ENCODE results near the gene SYNDIG1.

- TF ChIP-seq POLR2A (IDR thresholded peaks at IDR 0.05) (no peak), CTCF (IDR thresholded peaks at IDR 0.05 in 4 of 5, conservative IDR thresholded peaks at IDR 0.05 in 1 of 5) (no peak)
Measured at GRCh38 chr20:24702501-24703283, 233.3 kb downstream of the SYNDIG1 start.

Data from gastrocnemius medialis (tissue), 4 donors.